HG03280 (cell line): ENCODE measurements around the gene CISD2.
"Not testable (repeated sequence)": the region's sequence is repeated elsewhere in the genome, so short reads cannot be mapped to it uniquely, and the experiment has no call there.

Experiments used
- ATAC-seq: cut with Tn5 transposase; IDR thresholded peaks from one replicate; pipeline ENCODE4 v1.9.1; 2021; ENCODE audit warnings: mild to moderate bottlenecking, moderate library complexity; ENCODE audit not compliant: unreplicated experiment

CISD2 gene, protein sequence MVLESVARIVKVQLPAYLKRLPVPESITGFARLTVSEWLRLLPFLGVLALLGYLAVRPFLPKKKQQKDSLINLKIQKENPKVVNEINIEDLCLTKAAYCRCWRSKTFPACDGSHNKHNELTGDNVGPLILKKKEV

DNA sequence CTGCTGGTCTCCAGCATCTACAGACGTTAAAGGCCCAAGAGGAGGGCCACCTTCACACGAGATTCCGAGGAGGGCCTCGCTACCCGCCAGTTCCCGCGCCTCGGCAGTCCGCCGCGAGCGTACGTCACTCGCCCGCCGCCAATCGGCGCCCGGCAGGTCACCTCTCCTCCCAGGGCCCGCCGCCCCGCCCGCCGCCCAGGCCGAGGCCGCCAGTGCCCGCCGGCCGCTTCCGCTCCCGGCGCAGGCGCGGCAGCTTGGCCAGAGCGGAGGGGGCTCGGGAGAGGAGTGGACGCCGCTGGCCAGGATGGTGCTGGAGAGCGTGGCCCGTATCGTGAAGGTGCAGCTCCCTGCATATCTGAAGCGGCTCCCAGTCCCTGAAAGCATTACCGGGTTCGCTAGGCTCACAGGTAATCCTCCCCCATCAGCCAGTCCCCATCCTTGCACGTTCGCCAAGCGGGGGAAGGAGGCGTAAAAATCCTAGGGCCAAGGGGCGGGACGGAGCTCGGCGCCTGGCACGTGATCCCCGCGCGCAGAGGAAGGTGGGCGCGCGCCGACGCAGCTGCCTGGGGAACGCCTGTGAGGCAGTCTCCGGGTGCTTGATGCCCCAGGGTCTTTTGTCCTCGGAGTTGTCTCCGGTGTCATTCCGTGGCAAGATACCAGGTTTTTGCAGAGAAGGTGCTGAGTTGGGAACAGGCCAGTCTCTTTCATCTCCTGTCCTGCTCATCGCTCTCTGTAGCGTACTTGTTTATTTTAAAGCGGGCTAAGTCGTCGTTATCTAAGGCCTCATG, at the start of gene CISD2:
Gene CISD2 (plus strand): TSS at position 212 of the 788 bp plus-strand sequence. CDS start 93 bp downstream, at position 305.
- ATAC-seq = peak; percentile 83

DNA sequence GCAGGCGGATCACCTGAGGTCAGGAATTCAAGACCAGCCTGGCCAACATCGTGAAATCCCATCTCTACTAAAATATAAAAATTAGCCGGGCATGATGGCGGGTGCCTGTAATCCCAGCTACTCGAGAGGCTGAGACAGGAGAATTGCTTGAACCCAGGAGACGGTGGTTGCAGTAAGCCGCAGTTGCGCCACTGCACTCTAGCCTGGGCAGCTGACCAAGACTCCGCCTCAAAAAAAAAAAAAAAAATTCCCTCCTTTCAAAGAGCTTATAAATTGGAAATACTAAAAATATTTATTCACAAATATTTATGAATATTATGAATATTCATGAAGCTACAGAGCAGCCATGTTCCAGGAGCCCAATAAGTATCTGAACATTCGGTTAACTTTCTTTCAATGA, 49.7 kb upstream of the CISD2 start:
- not testable (repeated sequence) for ATAC-seq

DNA sequence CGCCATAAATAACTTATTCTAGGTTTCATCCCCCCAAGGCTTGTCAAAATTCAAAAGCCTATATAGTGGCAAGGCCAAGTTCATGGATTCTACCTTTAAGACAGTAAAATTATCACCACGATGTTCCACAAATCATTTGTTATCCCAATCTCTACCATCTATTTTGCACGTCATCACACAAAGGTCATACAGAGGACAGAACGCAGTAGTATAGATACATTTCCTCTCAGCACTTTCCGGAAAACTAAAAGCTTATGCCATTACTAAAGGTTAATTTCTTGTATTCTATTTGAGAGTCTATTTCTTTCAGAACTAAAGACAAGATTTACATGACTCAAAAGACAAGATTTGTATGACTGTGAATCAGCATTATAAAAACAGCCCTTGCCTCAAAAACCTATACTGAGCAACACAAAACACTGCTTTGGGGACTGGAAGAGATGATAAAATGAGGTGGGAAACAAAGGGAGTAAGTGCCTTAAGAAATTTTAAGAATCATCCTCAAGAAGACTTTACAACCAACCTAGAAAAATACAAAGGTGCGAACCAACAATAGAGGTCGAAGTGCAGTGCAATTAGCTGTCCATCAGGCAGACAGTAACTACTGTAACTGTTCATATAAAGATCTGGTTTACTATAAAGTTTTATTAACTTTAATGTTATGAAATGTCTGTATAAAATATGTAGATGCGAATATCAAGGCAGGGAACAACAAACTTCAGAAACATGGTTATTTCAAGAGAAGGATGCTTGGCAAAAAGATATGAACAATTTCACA, 49.0 kb upstream of the CISD2 start:
- no peak for ATAC-seq

DNA sequence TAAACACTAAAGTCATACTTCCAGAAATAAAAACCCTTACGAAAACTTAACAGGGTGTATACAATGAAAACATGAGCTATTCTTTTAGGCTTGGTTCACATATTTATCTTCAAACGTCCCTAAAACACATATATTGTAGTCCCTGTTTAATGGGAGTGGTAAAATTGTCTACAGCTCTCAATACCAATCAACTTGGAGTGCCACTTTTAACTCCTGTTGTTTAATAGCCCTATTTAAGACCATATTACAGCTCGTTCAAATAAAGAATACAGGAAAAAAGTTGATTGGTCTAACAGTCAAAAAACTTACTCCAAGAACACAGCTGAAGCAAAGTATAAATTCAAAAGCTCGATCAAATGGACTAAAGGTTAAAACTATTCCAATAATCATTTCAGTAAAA, 45.3 kb upstream of the CISD2 start:
- no peak for ATAC-seq

DNA sequence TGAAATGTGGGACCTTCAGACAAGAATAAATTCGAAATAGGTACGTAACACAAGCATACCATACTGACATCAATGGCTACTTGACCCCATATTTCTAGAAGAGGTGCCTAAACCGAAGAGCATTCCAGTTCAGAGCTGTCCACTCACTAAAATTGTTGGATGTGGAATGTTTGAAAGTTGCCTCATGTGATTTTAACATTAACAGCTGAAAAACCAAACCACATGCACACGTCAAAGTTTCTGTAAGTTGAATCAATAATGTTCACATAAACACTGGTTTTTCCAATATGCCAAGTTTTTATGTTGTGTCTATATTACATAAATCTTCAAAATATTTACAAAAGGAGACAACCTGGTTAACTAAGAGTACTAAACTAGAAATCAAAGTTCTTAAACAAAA, 44.9 kb upstream of the CISD2 start:
- no peak for ATAC-seq

DNA sequence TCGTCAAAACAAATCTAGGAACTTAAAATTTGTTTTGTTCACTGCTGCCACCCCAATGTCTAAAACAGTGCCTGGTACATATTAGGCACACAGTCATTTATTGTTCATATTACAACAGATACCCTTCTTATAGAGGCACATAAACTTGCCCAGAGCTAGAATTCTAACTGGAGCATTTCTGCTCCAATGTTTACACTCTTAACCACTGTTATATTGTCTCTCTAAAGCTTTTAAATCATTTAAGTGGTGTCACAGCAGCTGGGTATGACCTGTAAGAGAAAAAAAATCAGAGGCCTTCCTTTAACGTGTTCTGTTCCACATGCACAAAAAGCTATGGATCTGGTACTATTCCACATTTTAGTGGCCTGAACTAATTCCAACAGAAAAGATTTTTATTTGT, 44.4 kb upstream of the CISD2 start:
- ATAC-seq = no peak

DNA sequence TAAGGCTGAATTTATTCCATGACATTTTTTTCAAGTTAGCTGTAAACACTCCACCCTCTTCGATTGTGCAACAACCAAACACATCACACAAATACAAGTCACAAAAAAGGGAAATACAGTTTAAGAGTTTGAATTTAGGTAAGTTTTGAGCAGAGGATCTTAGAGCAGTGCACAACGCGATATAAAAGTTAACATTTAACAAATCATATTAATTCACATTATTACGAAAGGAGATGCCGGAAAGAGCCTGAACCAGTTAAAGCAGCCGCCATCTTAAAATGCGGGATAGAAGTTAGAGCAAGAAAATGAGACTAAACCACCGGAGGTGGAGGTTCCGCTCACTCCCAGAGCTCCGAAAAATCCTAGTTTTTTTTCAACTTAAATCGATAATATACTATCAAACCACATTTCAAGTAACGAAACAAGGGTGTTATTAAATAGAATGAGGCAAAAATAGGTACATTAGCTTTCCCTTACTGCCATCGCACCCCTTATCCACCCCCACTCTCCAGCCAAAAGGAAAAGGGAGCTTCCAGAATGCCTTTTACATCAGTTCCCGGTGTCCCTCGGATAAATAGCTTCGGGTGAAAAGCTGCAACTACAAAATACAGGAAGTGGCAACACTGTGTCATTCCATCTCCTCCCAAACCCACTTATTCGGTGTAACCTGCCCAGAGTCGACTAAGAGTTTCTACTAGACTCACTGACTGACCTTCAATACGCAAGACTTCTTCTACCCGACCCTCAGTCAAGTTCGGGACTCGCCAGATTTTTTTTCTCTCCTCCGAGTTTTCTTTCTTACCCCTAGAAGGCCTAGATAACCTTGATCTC, 43.3 kb upstream of the CISD2 start:
- no peak for ATAC-seq

DNA sequence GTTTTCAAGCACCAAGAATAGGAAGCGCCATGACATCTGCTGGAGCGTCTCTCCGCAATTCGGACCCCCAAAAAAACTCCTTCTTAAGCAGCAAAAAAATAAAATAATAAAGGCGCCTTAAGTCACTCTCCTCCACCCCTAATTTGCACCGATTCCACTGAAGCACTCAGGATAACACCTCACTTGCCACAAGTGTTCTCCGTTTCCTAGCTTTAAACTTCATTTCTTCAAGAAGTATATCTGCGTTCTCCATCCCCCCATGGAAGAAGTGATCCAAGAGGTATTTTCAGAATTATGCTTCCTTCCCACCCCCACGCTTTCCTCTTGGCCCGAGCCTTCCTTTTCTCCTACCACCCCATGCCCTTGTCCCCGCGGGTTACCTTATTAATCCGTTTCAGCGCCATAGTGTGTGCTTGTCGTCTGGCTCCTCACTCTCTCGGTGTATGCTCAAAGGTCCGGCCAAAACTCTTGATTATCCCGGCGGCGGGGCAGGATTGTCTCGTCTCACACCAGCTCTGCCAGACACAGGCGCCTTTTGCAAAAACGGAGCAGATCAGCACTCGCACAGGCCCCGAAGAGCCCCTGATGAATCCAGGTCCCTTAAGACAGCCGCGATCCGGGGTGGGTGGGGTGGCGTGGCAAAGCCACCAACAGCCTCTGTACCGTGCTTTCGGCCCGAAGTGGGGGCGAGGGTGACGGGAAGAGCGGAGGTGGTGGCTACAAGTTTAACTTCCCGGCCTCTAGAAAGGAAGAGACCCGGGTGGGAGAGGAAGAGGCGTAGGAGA, 42.5 kb upstream of the CISD2 start:
- no peak for ATAC-seq

DNA sequence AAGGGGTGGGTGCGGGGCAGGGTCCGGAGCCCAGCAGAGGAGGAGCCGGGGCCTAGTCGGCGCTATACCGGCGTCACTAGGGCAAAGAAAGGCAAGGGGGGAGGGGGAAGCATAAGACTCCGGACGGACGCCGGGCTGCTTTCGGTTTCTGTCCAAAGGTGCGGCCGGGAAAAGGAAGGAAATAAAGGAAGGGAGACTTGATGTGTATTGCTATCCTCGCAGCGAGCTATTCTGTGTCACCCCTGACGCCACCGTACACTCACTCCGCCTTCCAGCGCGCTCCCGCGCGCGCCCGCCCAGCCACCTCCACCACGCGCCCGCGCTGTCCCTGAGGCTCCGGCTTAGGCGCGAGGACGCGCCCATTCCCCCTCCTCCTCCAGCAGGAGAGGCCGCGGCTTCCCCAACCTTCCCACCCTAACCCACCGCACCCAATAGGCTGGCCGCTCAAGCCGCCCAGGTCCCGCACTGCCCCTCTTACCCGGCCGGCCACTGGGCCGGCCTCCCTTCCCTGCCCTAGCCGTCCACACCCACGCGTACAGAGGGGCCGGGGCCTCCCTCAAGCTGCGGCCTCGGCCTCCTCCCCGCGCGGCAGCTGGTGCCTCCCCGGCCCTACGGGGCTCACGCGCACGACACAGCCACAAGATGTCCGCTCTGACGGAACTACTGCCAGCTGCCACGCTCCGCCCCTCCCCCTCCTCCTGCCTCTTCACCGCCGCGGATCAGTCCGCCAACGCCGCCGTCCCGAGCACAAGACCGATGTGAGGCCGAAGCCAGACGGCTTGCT, 41.7 kb upstream of the CISD2 start, which contains the start of gene UBE2D3:
Gene UBE2D3 (minus strand): TSS at position 662 of the 784 bp plus-strand sequence. CDS start 1,043 bp downstream, outside the sequence.
- ATAC-seq = peak; percentile 31

DNA sequence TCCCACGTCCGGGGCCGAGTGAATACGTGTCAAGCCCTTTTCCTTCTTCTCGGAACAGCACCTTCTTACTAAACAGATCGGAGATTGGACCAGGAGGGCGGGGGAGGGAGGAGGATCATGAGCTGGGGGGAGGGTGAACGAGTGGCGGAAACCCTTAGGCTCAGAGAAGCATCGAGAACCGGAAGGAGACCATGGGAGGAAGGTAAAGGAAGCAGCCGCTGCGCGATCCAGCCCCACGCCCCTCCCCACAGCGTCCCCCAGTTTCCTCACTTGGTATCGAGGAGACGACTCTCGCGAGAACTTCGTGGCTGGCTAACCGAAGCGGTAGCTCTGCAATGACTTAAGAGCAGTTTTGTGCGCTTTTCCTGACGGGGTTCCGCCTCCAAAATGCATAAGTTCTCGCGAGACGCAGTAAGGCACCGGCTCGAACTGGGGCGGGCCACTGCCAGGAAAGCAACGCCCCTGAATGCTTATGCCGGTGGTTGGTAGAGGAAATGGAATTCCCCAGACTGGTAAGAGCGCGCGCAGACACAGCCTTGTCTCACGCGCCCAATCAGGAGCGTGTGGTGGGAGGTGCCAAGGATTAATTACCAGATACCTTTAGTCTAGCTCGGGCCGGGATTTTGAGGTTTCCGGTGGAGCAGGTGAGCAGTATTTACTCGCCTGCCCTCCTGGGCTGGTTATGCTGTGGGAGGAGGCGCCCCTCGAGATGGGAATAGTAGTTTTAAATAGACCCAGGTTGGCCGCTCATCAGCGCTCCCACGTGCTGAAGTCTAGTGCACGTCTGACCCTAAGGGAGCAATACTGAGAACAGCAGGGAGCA, 40.9 kb upstream of the CISD2 start:
- ATAC-seq = peak; percentile 80

DNA sequence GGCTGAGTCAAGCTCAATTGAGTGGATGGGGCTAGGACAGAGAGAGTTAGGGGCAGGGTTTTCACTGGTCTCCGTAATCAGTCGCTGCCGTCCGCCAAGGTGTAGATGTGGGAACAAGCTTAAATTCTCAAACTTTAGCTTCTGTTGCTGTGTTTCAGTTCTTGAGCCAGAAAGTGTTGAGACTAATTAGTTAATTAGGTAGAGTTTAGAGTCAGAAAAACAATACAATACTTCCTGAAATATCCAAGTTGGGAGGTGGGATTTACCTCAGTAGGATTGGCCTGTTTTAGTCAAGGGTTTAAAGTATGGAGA, 40.3 kb upstream of the CISD2 start:
- no peak for ATAC-seq

DNA sequence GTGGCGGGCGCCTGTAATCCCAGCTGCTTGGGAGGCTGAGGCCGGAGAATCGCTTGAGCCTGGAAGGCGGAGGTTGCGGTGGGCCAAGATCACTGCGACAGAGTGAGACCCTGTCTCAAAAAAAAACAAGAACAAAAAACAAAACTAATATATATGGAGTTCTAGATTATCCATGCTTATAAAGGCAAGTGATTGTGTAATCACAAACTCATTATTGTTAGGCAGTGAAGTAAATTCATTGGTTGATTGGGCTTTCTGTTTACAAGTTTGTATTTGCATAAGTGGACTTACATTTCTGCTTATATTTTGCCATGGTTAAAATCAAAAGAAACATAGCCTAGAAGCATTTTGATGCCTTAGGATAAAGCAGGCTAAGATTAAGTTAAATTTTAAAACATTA, 39.0 kb upstream of the CISD2 start:
- ATAC-seq = no peak

DNA sequence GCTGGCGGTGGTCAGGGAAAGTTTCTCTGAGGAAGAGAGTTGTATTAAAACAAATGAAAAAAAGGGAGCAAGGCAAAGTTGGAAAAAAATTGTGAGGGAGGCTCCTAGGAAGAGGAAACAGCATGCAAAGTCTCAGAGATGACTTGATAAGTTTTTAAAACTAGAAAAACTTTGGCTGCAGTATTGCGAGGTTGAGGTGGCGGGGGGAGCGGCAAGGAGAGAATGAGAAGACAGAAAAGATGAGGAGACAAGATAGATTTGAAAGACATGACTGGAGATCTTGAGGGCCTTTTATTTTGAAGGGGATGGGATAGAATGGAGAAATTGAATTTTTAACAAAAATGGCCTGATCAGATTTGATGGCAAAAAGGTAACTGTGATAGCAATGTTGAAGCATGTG, 36.7 kb upstream of the CISD2 start:
- ATAC-seq = no peak

DNA sequence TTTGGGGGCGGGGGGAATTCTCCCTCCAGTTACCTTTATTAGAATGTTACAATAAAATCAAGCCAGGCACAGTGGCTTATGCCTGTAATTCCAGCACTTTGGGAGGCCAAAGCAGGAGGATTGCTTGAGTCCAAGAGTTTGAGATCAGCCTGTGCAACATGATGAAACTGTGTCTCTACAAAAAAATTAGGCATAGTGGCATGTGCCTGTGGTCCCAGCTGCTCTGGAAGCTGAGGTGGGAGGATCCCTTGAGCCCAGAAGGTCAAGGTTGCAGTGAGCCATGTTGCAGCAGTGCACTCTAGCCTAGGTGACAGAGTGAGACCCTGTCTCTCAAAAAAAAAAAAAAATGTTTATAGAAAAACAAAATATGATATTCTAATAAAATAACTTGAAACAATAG, 36.1 kb upstream of the CISD2 start:
- ATAC-seq = no peak

DNA sequence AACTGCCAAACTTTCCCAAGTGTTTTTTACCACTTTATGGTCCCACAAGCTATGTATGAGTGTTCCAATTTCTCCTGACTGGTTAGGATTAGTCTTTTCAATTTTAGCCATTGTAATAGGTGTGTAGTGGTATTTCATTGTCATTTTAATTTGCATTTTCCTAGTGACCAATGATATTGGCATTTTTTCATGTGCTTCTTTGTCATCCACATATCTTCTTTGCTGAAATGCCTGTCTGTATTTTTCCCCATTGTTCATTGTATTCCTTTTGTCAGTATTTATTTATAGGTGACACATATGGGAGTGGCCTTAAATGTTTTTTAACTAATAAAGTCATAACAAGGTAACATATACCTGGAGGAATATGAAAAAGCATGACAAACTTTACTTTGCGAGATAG, 32.2 kb upstream of the CISD2 start:
- ATAC-seq = no peak

DNA sequence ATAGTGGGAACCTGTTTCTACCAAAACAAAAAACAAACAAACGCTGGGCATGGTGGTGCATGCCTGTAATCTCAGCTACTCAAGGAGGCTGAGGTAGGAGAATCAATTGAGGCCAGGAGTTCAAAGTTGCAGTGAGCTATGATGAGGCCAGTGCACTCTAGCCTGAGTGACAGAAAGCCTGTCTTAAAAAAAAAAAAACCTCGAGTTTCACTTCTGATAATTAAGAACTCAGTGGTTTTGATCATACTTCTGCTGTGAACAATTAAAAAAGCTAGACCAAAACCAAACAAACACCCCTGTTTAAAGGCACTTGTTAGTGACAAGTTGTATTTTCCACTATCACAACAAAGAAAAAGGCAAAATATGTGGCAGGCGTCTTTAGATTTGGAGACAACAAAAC, 26.4 kb upstream of the CISD2 start:
- no peak for ATAC-seq

DNA sequence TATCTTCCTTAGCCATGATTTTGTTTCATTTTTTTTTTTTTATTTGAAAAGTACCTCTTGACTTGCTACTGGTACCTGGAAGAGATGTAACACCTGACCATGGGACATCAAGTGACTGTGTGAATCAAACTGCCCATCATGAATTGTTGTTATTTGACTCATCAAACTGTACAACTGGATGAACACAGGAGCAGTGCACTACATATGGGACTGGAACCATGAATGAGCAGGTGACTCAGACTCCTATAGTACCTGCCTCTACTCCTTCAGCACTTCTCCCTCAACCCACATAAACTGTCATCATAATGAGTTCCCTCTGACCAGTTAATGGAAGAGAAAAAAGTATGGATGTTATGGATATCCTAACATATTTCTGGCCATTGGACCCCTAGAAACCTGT, 25.5 kb upstream of the CISD2 start:
- no peak for ATAC-seq

DNA sequence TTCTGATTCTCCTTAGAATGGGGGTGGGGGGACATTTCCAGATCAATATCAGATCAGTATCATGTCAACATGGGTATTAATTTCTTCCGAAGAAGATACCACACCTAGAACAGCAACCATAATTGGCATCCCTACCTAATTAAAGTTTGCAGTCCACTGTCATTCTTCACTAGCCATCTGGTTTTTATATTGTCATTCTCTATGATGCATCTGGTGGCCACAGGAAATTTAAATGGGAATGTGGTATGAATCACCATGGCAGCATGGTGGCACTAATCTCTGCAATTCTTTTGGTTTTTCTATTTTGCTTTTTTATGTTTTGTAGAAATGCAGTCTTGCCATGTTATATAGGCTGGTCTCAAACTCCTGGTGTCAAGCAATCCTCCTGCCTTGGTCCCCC, 24.9 kb upstream of the CISD2 start:
- ATAC-seq = no peak

DNA sequence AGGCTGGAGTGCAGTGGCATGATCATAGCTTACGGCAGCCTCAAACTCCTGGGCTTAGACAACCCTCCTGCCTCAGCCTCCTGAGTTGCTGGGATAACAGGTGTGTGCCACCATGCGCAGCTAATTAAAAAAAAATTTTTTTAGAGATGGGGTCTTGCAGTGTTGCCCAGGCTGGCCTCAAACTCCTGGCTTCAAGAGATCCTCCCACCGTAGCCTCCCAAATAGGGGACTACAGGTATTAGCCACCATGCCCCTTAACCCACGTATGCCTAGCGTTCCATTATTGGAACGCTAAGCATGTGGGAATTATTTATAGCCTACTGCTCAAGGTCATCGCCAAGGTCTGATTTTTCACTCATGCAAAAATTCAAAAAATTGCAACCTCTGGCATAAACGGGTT, 21.1 kb upstream of the CISD2 start:
- no peak for ATAC-seq
